ENCODE measurements around the gene ASB4. TPM values are rescaled to one million over a fixed set of nuclear protein-coding genes. Genes with fewer than 3 reads are reported as not detected.
"Not testable (repeated sequence)": the region's sequence is repeated elsewhere in the genome, so short reads cannot be mapped to it uniquely, and the experiment has no call there.

ASB4 gene
- total and polyA plus RNA-seq, 2 donors (not counting 3 experiments of a cell fraction or from before 2014, with no cell fraction given) = not detected

GRCh38 chr7:95550546-95550945, 64.8 kb downstream of the ASB4 start:
- Histone ChIP-seq H3K27me3 (ENCODE audit: control insufficient read depth in 2 of 2, insufficient read depth in 2 of 2, low read length in 2 of 2) (no peaks in the 10 kb centered on the region), H3K9ac (replicated peaks; ENCODE audit: extremely low read depth, insufficient read depth, low read length) (no peak overlapping the region), H2AFZ (ENCODE audit: low read depth, low read length) (peak overlapping the region; percentile 13), H3K9me3 (replicated peaks; ENCODE audit: control insufficient read depth, insufficient read depth, low read length) (no peaks in the 10 kb centered on the region), H3K36me3 (ENCODE audit: control insufficient read depth in 2 of 2, extremely low read depth in 1 of 2, insufficient read depth in 2 of 2, low read length in 2 of 2) (no peaks in the 10 kb centered on the region), H4K20me1 (replicated peaks; ENCODE audit: control insufficient read depth, extremely low read depth, insufficient read depth, low read length) (no peaks in the 10 kb centered on the region), H3K4me1 (ENCODE audit: control insufficient read depth, extremely low read depth, insufficient read depth, low read length) (peaks cover 11% of the 10 kb centered on the region), H3K4me2 (ENCODE audit: insufficient read depth, low read length) (no peak overlapping the region), H3K4me3 (replicated peaks in 1 of 3; ENCODE audit: insufficient read depth in 1 of 3, low read depth in 1 of 3, low read length in 3 of 3) (no peak overlapping the region), H3K79me2 (ENCODE audit: control insufficient read depth, insufficient read depth, low read length) (no peaks in the 10 kb centered on the region), H3K9me1 (replicated peaks; ENCODE audit: control insufficient read depth, extremely low read depth, insufficient read depth, low read length) (no peaks in the 10 kb centered on the region), H3K27ac (ENCODE audit: insufficient read depth, low read depth, low read length) (no peak overlapping the region)
- ChIA-PET POLR2A (no interaction called here), CTCF (interaction anchor here (1.2 to 2.5 kb wide), 4 partner anchors 22 to 141 kb away, joined by 3 to 8 read pairs (median 4); no protein-coding TSS in a partner anchor)
- intact Hi-C loops (cut with micrococcal nuclease) = no loop called here
- dilution Hi-C loops (cut with MboI; ENCODE audit: extremely low pct_ligation_motif_present, low sequenced_read_pairs) = no loop called here
- DNase-seq (ENCODE audit: low read depth, low spot score) = no peak
- TF ChIP-seq CTCF (IDR thresholded peaks at IDR 0.05; ENCODE audit: extremely low read depth in 1 of 2, insufficient read depth in 1 of 2, low read depth in 1 of 2, low read length in 2 of 2) = no peak
- TF ChIP-seq MAX (IDR thresholded peaks at IDR 0.05; ENCODE audit: insufficient read depth, insufficient read length) = no peak
- no peak for TF ChIP-seq POLR2AphosphoS5 (IDR thresholded peaks at IDR 0.05; ENCODE audit: insufficient read depth, low read depth, low read length)
- TF ChIP-seq GATA2 (IDR thresholded peaks at IDR 0.05; ENCODE audit: insufficient read depth, insufficient read length, low read depth, low read length) = no peak
- no peak for TF ChIP-seq EZH2 (IDR thresholded peaks at IDR 0.05; ENCODE audit: borderline replicate concordance, low read depth, low read length, severe bottlenecking)
- TF ChIP-seq POLR2A (IDR thresholded peaks at IDR 0.05; ENCODE audit: low read depth, low read length) = no peak
- no peak for TF ChIP-seq MYC (IDR thresholded peaks at IDR 0.05; ENCODE audit: low read depth, low read length)
- TF ChIP-seq FOS (IDR thresholded peaks at IDR 0.05; ENCODE audit: borderline replicate concordance, insufficient read depth, low read length) = no peak
- TF ChIP-seq JUN (IDR thresholded peaks at IDR 0.05; ENCODE audit: borderline replicate concordance, insufficient read depth, insufficient read length, low read depth) = no peak
- no peak for FAIRE-seq
- BruUV-seq (replicated peaks) = no TSS peak

GRCh38 chr7:95552010-95552926, 66.5 kb downstream of the ASB4 start:
- H3K4me2 ChIP-seq (ENCODE audit: insufficient read depth, low read length); H4K20me1 ChIP-seq (replicated peaks; ENCODE audit: control insufficient read depth, extremely low read depth, insufficient read depth, low read length); H3K9me3 ChIP-seq (replicated peaks; ENCODE audit: control insufficient read depth, insufficient read depth, low read length); BruUV-seq (replicated peaks); H3K36me3 ChIP-seq (ENCODE audit: control insufficient read depth in 2 of 2, extremely low read depth in 1 of 2, insufficient read depth in 2 of 2, low read length in 2 of 2); H3K27ac ChIP-seq (ENCODE audit: insufficient read depth, low read depth, low read length); H3K4me3 ChIP-seq (replicated peaks in 1 of 3; ENCODE audit: insufficient read depth in 1 of 3, low read depth in 1 of 3, low read length in 3 of 3); intact Hi-C loops (cut with micrococcal nuclease); H3K4me1 ChIP-seq (ENCODE audit: control insufficient read depth, extremely low read depth, insufficient read depth, low read length); dilution Hi-C loops (cut with MboI; ENCODE audit: extremely low pct_ligation_motif_present, low sequenced_read_pairs); H3K27me3 ChIP-seq (ENCODE audit: control insufficient read depth in 2 of 2, insufficient read depth in 2 of 2, low read length in 2 of 2); H3K9ac ChIP-seq (replicated peaks; ENCODE audit: extremely low read depth, insufficient read depth, low read length); H3K9me1 ChIP-seq (replicated peaks; ENCODE audit: control insufficient read depth, extremely low read depth, insufficient read depth, low read length); H3K79me2 ChIP-seq (ENCODE audit: control insufficient read depth, insufficient read depth, low read length); H2AFZ ChIP-seq (ENCODE audit: low read depth, low read length); FAIRE-seq; DNase-seq (ENCODE audit: low read depth, low spot score); POLR2A ChIA-PET: not testable (repeated sequence)
- CTCF ChIA-PET = interaction anchor here (1.3 to 2.5 kb wide), 3 partner anchors 32 to 138 kb away, joined by 3 to 8 read pairs (median 3); no protein-coding TSS in a partner anchor

All from endothelial cell of umbilical vein (primary cell).